H1 (cell line): ENCODE results near the gene MRPS2. TPM values are rescaled to one million over a fixed set of nuclear protein-coding genes. Genes with fewer than 3 reads are reported as not detected.

Experiments
- CTCF ChIA-PET: fragments of 300-600 bp; sonication (Branson Sonifier 250); formaldehyde crosslinking; loops from one replicate; lab custom pipeline; 2021; ENCODE audit not compliant: partially characterized antibody; lab: Charles Lee
- POLR2A ChIA-PET: fragments of 300-600 bp; sonication (Branson Sonifier 250); formaldehyde crosslinking; loops from one replicate; lab custom pipeline; 2021; ENCODE audit warnings: inconsistent platforms; ENCODE audit not compliant: partially characterized antibody; lab: Charles Lee
- DNase-seq, 2 experiments: peaks; one replicate each; pipeline versions ENCODE4 v3.0.0 to v3.0.0-alpha.2; 2010 to 2022; ENCODE audit warnings: low spot score in 2 of 2, low read depth in 1 of 2, mixed read lengths in 1 of 2
- FAIRE-seq: peaks from 2 replicates; lab custom pipeline; 2011; peaks lifted over from hg19 to GRCh38; lab: Jason Lieb, UNC
- H2AFZ ChIP-seq: 2 replicates; pipeline ENCODE4 v1.8.1; 2012; ENCODE audit warnings: low read length, inconsistent platforms
- H2AK5ac ChIP-seq: 2 replicates; pipeline ENCODE4 v1.6.1; 2013; ENCODE audit warnings: low read depth, low read length
- H2BK120ac ChIP-seq: replicated peaks from 2 replicates; pipeline ENCODE3; 2013; ENCODE audit warnings: low read depth, low read length, inconsistent platforms
- H2BK12ac ChIP-seq: 2 replicates; pipeline ENCODE4 v1.6.1; 2013; ENCODE audit warnings: low read depth, low read length
- H2BK15ac ChIP-seq: 2 replicates; pipeline ENCODE4 v1.6.1; 2013; ENCODE audit warnings: low read length
- H2BK20ac ChIP-seq: 2 replicates; pipeline ENCODE4 v1.6.1; 2013; ENCODE audit warnings: low read length
- H2BK5ac ChIP-seq: 2 replicates; pipeline ENCODE4 v1.6.1; 2013; ENCODE audit warnings: low read depth, low read length
- H3K14ac ChIP-seq: 2 replicates; pipeline ENCODE4 v1.6.1; 2013; ENCODE audit warnings: inconsistent platforms; ENCODE audit not compliant: insufficient read length
- H3K18ac ChIP-seq: 2 replicates; pipeline ENCODE4 v1.6.1; 2013; ENCODE audit warnings: low read length; ENCODE audit errors: extremely low read depth
- H3K23ac ChIP-seq: 2 replicates; pipeline ENCODE4 v1.6.1; 2013; ENCODE audit warnings: inconsistent platforms; ENCODE audit not compliant: insufficient read length
- H3K23me2 ChIP-seq: 2 replicates; pipeline ENCODE4 v1.6.1; 2013; ENCODE audit warnings: low read depth, low read length
- H3K27ac ChIP-seq: 2 replicates; pipeline ENCODE4 v1.6.1; 2011; ENCODE audit warnings: low read depth, low read length, inconsistent platforms
- H3K27me3 ChIP-seq, 4 experiments: replicated peaks in 1 of 4; 1 replicate in 1 of 4; 2 replicates in 3 of 4; pipeline versions ENCODE4 v1.6.1 to v1.8.1; 2011 to 2013; ENCODE audit warnings: low read length in 3 of 4, mild to moderate bottlenecking in 3 of 4, inconsistent platforms in 2 of 4, mixed read lengths in 2 of 4, moderate library complexity in 1 of 4; ENCODE audit not compliant: control insufficient read depth in 3 of 4, insufficient read depth in 3 of 4; ENCODE audit errors: extremely low read depth in 1 of 4
- H3K36me3 ChIP-seq, 4 experiments: 2 replicates each; pipeline versions ENCODE4 v1.6.1 to v1.8.1; 2011 to 2013; ENCODE audit warnings: mild to moderate bottlenecking in 4 of 4, low read length in 3 of 4, moderate library complexity in 2 of 4, control low read depth in 1 of 4, inconsistent platforms in 1 of 4; ENCODE audit not compliant: insufficient read depth in 4 of 4, control insufficient read depth in 2 of 4
- H3K4ac ChIP-seq: replicated peaks from 2 replicates; pipeline ENCODE3; 2013; ENCODE audit warnings: low read length, low read depth, mixed read lengths, inconsistent platforms; ENCODE audit not compliant: insufficient read length
- H3K4me1 ChIP-seq, 4 experiments: replicated peaks in 1 of 4; 1 replicate in 1 of 4; 2 replicates in 3 of 4; pipeline versions ENCODE4 v1.6.1 to v1.8.1; 2011 to 2013; ENCODE audit warnings: low read length in 3 of 4, inconsistent platforms in 2 of 4, mixed read lengths in 1 of 4; ENCODE audit not compliant: insufficient read depth in 4 of 4, control insufficient read depth in 3 of 4
- H3K4me2 ChIP-seq, 2 experiments: 2 replicates each; pipeline versions ENCODE4 v1.6.1 to v1.8.1; 2011 to 2013; ENCODE audit warnings: low read depth in 2 of 2, low read length in 2 of 2, control low read depth in 1 of 2, inconsistent platforms in 1 of 2, mild to moderate bottlenecking in 1 of 2; ENCODE audit not compliant: insufficient read depth in 1 of 2
- H3K4me3 ChIP-seq, 4 experiments: fragments of 200-600, 300-600 bp in 1 of 4; sonication (generic), shearing (Covaris generic), sonication (Bioruptor Twin) in 1 of 4; 2 replicates each; pipeline versions ENCODE4 v1.5.1 to v1.8.1; 2011 to 2016; ENCODE audit warnings: low read length in 4 of 4, low read depth in 3 of 4, control low read depth in 2 of 4, inconsistent platforms in 2 of 4, mild to moderate bottlenecking in 2 of 4, mixed read lengths in 1 of 4, moderate library complexity in 1 of 4; ENCODE audit not compliant: insufficient read depth in 2 of 4; ENCODE audit errors: extremely low read depth in 1 of 4
- H3K56ac ChIP-seq: replicated peaks from 2 replicates; pipeline ENCODE3; 2013; ENCODE audit warnings: low read depth, mild to moderate bottlenecking, mixed read lengths, low read length, inconsistent platforms; ENCODE audit not compliant: insufficient read length
- H3K79me1 ChIP-seq: 2 replicates; pipeline ENCODE4 v1.6.1; 2013; ENCODE audit warnings: low read depth, low read length, control low read depth
- H3K79me2 ChIP-seq, 2 experiments: 2 replicates each; pipeline versions ENCODE4 v1.6.1 to v1.8.1; 2012 to 2013; ENCODE audit warnings: low read length in 2 of 2, mild to moderate bottlenecking in 2 of 2, inconsistent platforms in 1 of 2; ENCODE audit not compliant: insufficient read depth in 2 of 2, control insufficient read depth in 1 of 2
- H3K9ac ChIP-seq, 4 experiments: replicated peaks in 1 of 4; 1 replicate in 1 of 4; 2 replicates in 3 of 4; pipeline versions ENCODE4 v1.6.1 to v1.8.1; 2011 to 2013; ENCODE audit warnings: low read depth in 3 of 4, low read length in 3 of 4, control low read depth in 2 of 4, mild to moderate bottlenecking in 2 of 4, moderate library complexity in 2 of 4, inconsistent platforms in 1 of 4; ENCODE audit errors: extremely low read depth in 1 of 4
- H3K9me3 ChIP-seq, 2 experiments: 2 replicates each; pipeline versions ENCODE4 v1.6.1 to v1.8.1; 2012 to 2013; ENCODE audit warnings: mild to moderate bottlenecking in 2 of 2, moderate library complexity in 2 of 2, control low read depth in 1 of 2, inconsistent platforms in 1 of 2, low read depth in 1 of 2, low read length in 1 of 2, mixed read lengths in 1 of 2; ENCODE audit not compliant: insufficient read depth in 2 of 2
- H4K20me1 ChIP-seq, 2 experiments: replicated peaks in 1 of 2; 2 replicates each; pipeline versions ENCODE3 to v1.8.1; 2011 to 2013; ENCODE audit warnings: inconsistent platforms in 2 of 2, low read length in 2 of 2, mild to moderate bottlenecking in 1 of 2; ENCODE audit not compliant: insufficient read depth in 2 of 2, control insufficient read depth in 1 of 2
- H4K5ac ChIP-seq: 2 replicates; pipeline ENCODE4 v1.6.1; 2013; ENCODE audit warnings: low read length, low read depth, mixed read lengths, inconsistent platforms; ENCODE audit not compliant: insufficient read length
- H4K8ac ChIP-seq: 2 replicates; pipeline ENCODE4 v1.8.0; 2013; ENCODE audit warnings: mild to moderate bottlenecking, moderate library complexity, low read length, inconsistent platforms; ENCODE audit not compliant: insufficient read depth; ENCODE audit errors: extremely low read depth
- H4K91ac ChIP-seq: replicated peaks from 2 replicates; pipeline ENCODE3; 2013; ENCODE audit warnings: low read length, mixed read lengths, inconsistent platforms; ENCODE audit not compliant: insufficient read length
- BACH1 ChIP-seq: IDR thresholded peaks from 2 replicates; pipeline ENCODE4 v1.6.1; 2012; ENCODE audit warnings: low read length, improper control_type of control experiment
- CREB1 ChIP-seq: IDR thresholded peaks from 2 replicates; pipeline ENCODE4 v1.6.1; 2012; ENCODE audit warnings: inconsistent platforms
- E2F6 ChIP-seq: IDR thresholded peaks from 2 replicates; pipeline ENCODE4 v1.6.1; 2012; ENCODE audit warnings: inconsistent platforms
- EP300 ChIP-seq, 2 experiments: IDR thresholded peaks; 1 replicate in 1 of 2; 2 replicates in 1 of 2; pipeline ENCODE4 v1.6.1; 2011 to 2012; ENCODE audit warnings: low read depth in 2 of 2, low read length in 2 of 2, mild to moderate bottlenecking in 2 of 2, borderline replicate concordance in 1 of 2, inconsistent platforms in 1 of 2, moderate library complexity in 1 of 2
- JUND ChIP-seq: IDR thresholded peaks from 2 replicates; pipeline ENCODE4 v1.6.1; 2011; ENCODE audit warnings: mild to moderate bottlenecking, improper control_type of control experiment, low read length
- KDM4A ChIP-seq: IDR thresholded peaks from one replicate; pipeline ENCODE4 v1.7.1; 2012; ENCODE audit warnings: low read depth, mild to moderate bottlenecking, moderate library complexity, low read length, inconsistent platforms; ENCODE audit not compliant: severe bottlenecking
- KDM5A ChIP-seq: fragments of 200-600 bp; IDR thresholded peaks from 2 replicates; pipeline ENCODE4 v1.7.1; 2012; ENCODE audit warnings: mild to moderate bottlenecking, low read length, inconsistent platforms, mixed read lengths
- SIRT6 ChIP-seq: IDR thresholded peaks from one replicate; pipeline ENCODE4 v1.7.1; 2012; ENCODE audit warnings: low read length, inconsistent platforms
- SP1 ChIP-seq: IDR thresholded peaks from 2 replicates; pipeline ENCODE4 v1.6.1; 2011; ENCODE audit warnings: low read depth, low read length
- SP2 ChIP-seq: IDR thresholded peaks from 2 replicates; pipeline ENCODE4 v1.6.1; 2012; ENCODE audit warnings: mild to moderate bottlenecking, low read length, inconsistent platforms
- ZNF274 ChIP-seq: IDR thresholded peaks from 2 replicates; pipeline ENCODE4 v1.7.0; 2012; ENCODE audit warnings: low read length, borderline replicate concordance; ENCODE audit errors: extremely low read depth
- WGBS, 2 experiments: shearing (Covaris generic) in 1 of 2; methylation state at CpG; one replicate each; pipeline versions ENCODE4 v1.1.6 to v1.1.7; 2013 to 2015; ENCODE audit warnings: low lambda C conversion rate in 2 of 2, mixed read lengths in 2 of 2, inconsistent platforms in 1 of 2, low coverage in 1 of 2, missing lambda C conversion rate in 1 of 2; ENCODE audit not compliant: insufficient replicate concordance in 2 of 2, insufficient coverage in 1 of 2, insufficient read length in 1 of 2; ENCODE audit errors: extremely low coverage in 1 of 2, missing lambda C conversion rate in 1 of 2; 5-methylcytosine and 5-hydroxymethylcytosine counted together
- polyA plus RNA-seq, 7 experiments: library from polyadenylated mRNA; depleted of rRNA in 3 of 7; stranded (reverse) in 5 of 7; unstranded in 2 of 7; fragments of >200 nt in 5 of 7; fragments of 200-250 nt in 2 of 7; gene quantifications; 1 replicate in 5 of 7; 2 replicates in 1 of 7; 4 replicates in 1 of 7; pipeline versions ENCODE4 v1.2.1 to v1.2.3, GENCODE V29; 2011 to 2013; ENCODE audit warnings: missing spikeins in 2 of 7, mixed read lengths in 2 of 7
- total RNA-seq: library from RNA; stranded (reverse); fragmentation: NEBNext Ultra II Directional; extraction: Animal tissue kit (Norgen Biotek cat#: 25700); gene quantifications from 2 replicates; pipeline ENCODE4 v1.2.1, GENCODE V29; 2021
- TF ChIP-seq, protein P1 (sequence below): IDR thresholded peaks from 2 replicates; pipeline ENCODE4 v1.6.1; 2011; ENCODE audit warnings: low read length, improper control_type of control experiment

MRPS2 gene
- total and polyA plus RNA-seq, 2 of the 8 experiments (the other 6 are each of a cell fraction or from before 2014, with no cell fraction given): 78.6 to 476 TPM

DNA sequence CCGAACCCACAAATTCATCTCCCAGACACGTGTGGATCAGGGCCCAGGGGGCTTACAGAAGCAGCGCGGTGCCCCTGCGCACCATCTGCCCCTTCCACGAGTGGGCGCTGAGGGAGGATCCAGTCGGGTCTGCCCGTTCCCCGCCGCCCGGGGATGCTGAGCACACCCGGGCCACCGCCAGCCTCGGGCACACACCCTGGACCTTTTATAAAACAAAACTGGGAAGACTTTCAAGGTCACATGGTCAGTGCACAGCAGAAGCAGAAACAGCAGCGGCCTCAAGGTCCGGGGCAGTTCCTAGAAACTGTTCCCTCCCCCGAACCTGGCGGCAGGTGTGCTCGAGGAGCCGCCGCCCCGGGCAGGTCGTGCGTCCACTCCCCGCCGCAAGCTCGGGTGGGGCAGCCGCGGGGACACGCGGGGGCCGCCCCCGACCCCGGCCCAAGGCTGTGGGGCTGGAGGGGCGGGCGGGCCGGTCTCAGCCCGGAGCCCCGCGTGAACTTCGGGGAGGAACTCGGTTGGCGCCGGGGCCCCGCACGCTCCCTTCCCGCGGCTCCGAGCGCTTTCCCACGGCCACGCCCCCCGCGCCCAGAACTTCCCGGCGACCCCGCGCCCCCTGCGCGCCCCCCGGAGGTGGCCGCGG lies 21.5 kb upstream of the MRPS2 start:
- no peaks in the 10 kb centered on the region for H3K9me3 ChIP-seq
- H2BK12ac ChIP-seq: no peak overlapping the region
- no peak overlapping the region for H3K9ac ChIP-seq
- no peak overlapping the region for H3K23ac ChIP-seq
- no peak overlapping the region for H3K4ac ChIP-seq
- H4K91ac ChIP-seq: no peak overlapping the region
- no peak overlapping the region; the same call in 1 of the 2 replicates for H4K8ac ChIP-seq
- peaks cover 4% of the 10 kb centered on the region for H3K79me1 ChIP-seq
- no peak overlapping the region for H3K14ac ChIP-seq
- no peak overlapping the region for H2BK20ac ChIP-seq
- H3K23me2 ChIP-seq: peaks cover 7% of the 10 kb centered on the region; the same call in 1 of the 2 replicates
- POLR2A ChIA-PET: no interaction called here
- H2BK120ac ChIP-seq: no peak overlapping the region
- no peak overlapping the region for H4K5ac ChIP-seq
- H3K27ac ChIP-seq: no peak overlapping the region
- H3K4me1 ChIP-seq: peaks cover 0 to 8% (median 3%) of the 10 kb centered on the region in 4 experiments; a peak in 6 of 7 replicates
- peak overlapping the region; percentile 61 to 62 for H3K4me2 ChIP-seq
- FAIRE-seq (no peak), DNase-seq (peak in 1 of 2 experiments; percentile 64)
- peak overlapping the region; percentile 29 to 81 (median 57) for H3K4me3 ChIP-seq
- whole genome bisulfite sequencing, 2 experiments: 10% methylated on average over 37 of the region's 64 CpGs; no CpG with 5 or more reads in 1 of the 2 experiments
- H4K20me1 ChIP-seq: peaks cover 2 to 5% of the 10 kb centered on the region in 2 experiments
- H3K18ac ChIP-seq: peak overlapping the region; percentile 32; the same call in 1 of the 2 replicates
- H3K27me3 ChIP-seq: no peaks in the 10 kb centered on the region
- no peak overlapping the region for H2AFZ ChIP-seq
- peaks cover 3 to 20% of the 10 kb centered on the region in 2 experiments; a peak in 2 of 4 replicates for H3K79me2 ChIP-seq
- H2BK5ac ChIP-seq: no peak overlapping the region
- no peak overlapping the region for H2AK5ac ChIP-seq
- peaks cover 4 to 8% (median 5%) of the 10 kb centered on the region in 4 experiments; a peak in 7 of 8 replicates for H3K36me3 ChIP-seq
- CTCF ChIA-PET: no interaction called here
- peak overlapping the region; percentile 25 for H3K56ac ChIP-seq
- H2BK15ac ChIP-seq: no peak overlapping the region
- TF ChIP-seq EP300 (IDR thresholded peaks at IDR 0.05; ENCODE audit: borderline replicate concordance in 1 of 2, low read depth in 2 of 2, low read length in 2 of 2) (no peak), KDM5A (no peak), SP1 (no peak), KDM4A (peak; percentile 61), ZNF274 (no peak), E2F6 (no peak), JUND (no peak), BACH1 (peak; percentile 49; the same call in 1 of the 2 replicates), CREB1 (no peak), SIRT6 (no peak), SP2 (no peak)
- TF ChIP-seq, protein P1, sequence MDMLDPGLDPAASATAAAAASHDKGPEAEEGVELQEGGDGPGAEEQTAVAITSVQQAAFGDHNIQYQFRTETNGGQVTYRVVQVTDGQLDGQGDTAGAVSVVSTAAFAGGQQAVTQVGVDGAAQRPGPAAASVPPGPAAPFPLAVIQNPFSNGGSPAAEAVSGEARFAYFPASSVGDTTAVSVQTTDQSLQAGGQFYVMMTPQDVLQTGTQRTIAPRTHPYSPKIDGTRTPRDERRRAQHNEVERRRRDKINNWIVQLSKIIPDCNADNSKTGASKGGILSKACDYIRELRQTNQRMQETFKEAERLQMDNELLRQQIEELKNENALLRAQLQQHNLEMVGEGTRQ: peak; percentile 20; the same call in 1 of the 2 replicates
